BJ (cell line): ENCODE data around the gene C2orf68. TPM values are rescaled to one million over a fixed set of nuclear protein-coding genes. Genes with fewer than 3 reads are reported as not detected.

Experiments used
- CTCF ChIA-PET: fragments of 350-600 bp; formaldehyde crosslinking; extraction: SDS; loops from one replicate; lab custom pipeline; 2021; ENCODE audit warnings: antibody characterized with exemption, inconsistent platforms; lab: Yijun Ruan, JAX
- POLR2A ChIA-PET: fragments of 300-600 bp; sonication (Branson Sonifier 250); formaldehyde crosslinking; extraction: SDS; loops from one replicate; lab custom pipeline; 2021; ENCODE audit warnings: antibody characterized with exemption; lab: Charles Lee
- DNase-seq: peaks from one replicate; pipeline ENCODE4 v3.0.0-alpha.2; 2011; ENCODE audit warnings: low read depth
- H3K27me3 ChIP-seq: 2 replicates; pipeline ENCODE4 v1.6.0; 2011; ENCODE audit warnings: low read length; ENCODE audit not compliant: control insufficient read depth, insufficient read depth
- H3K36me3 ChIP-seq: 2 replicates; pipeline ENCODE4 v1.5.1; 2011; ENCODE audit warnings: low read length; ENCODE audit not compliant: control insufficient read depth, insufficient read depth
- H3K4me3 ChIP-seq: 2 replicates; pipeline ENCODE4 v1.5.1; 2011; ENCODE audit warnings: low read depth, mild to moderate bottlenecking, control low read depth, low read length
- polyA plus RNA-seq: library from polyadenylated mRNA; depleted of rRNA; stranded (reverse); fragments of >200 nt; gene quantifications from 2 replicates; pipeline ENCODE4 v1.2.3, GENCODE V29; 2011
- TF ChIP-seq, protein P1 (sequence below): IDR thresholded peaks from 2 replicates; pipeline ENCODE4 v1.5.1; 2011; ENCODE audit warnings: low read depth, mild to moderate bottlenecking, control low read depth, inconsistent platforms, low read length, moderate library complexity; ENCODE audit not compliant: insufficient read depth

C2orf68 gene
- polyA plus RNA-seq, 1 experiment = 16.4 TPM

DNA sequence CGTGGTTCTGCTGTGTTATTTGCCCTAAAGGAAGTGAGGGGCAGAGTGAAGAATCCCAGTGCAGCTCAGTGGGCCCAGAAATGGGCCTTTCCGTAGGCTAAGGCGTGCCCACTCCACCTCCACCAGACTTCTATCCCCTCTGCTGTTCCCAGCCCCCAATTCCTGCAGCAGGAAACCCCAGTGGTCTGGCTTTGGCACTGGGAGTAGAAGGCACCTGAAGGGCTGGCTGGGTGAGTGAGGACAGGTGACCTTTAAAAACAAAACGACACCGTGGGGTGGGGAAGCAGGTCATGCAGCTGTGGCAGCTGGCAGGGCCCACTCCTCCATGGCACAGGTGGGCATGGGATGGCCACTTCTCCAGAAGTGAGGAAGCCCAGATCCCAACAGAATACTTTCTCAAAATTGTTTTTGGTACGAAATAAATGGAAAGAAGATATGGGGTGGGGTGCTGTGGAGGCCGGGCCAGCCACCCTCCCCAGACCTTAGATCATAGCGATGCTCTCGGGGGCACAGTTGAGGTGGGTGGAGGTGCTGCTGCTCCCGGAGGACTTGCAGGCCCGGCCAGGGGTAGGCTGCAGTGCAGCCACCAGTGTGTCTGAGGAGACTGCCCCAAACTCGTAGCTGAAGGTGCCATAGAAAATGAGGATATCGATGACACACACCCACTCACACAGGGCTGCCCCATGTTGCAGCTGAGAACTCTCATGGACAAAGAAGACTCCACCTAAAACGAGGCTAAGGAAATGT is 13.1 kb downstream of the C2orf68 start:
- Histone ChIP-seq H3K36me3 (peaks cover 17% of the 10 kb centered on the region), H3K4me3 (no peak overlapping the region), H3K27me3 (no peaks in the 10 kb centered on the region)
- ChIA-PET CTCF (no interaction called here), POLR2A (interaction anchor here (0.7 kb wide), 1 partner anchor 14 kb away, joined by 5 read pairs; the partner anchor contains the start of gene VAMP5)
- DNase-seq = no peak
- TF ChIP-seq, protein P1, sequence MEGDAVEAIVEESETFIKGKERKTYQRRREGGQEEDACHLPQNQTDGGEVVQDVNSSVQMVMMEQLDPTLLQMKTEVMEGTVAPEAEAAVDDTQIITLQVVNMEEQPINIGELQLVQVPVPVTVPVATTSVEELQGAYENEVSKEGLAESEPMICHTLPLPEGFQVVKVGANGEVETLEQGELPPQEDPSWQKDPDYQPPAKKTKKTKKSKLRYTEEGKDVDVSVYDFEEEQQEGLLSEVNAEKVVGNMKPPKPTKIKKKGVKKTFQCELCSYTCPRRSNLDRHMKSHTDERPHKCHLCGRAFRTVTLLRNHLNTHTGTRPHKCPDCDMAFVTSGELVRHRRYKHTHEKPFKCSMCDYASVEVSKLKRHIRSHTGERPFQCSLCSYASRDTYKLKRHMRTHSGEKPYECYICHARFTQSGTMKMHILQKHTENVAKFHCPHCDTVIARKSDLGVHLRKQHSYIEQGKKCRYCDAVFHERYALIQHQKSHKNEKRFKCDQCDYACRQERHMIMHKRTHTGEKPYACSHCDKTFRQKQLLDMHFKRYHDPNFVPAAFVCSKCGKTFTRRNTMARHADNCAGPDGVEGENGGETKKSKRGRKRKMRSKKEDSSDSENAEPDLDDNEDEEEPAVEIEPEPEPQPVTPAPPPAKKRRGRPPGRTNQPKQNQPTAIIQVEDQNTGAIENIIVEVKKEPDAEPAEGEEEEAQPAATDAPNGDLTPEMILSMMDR = no peak

DNA sequence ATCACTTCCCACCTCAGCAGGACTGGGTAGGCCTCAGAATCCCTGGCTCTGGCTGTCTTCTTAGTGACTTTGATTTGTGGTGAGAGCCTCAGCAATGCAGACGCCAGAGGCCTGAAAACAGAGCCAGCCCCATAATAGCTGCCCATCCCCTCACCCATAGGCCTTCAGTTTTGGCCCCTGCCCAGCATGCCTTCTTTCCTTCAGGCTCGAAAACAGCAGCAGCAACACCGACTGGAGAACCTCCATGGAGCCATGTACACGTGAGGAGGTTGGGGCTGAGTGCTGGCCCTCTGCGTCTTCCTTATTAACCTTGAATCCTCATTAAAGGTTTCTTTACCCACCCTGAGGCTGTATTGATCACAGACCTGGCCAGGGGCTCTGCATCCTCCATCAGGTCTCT is 14.6 kb downstream of the C2orf68 start:
- DNase-seq = no peak
- Histone ChIP-seq H3K36me3 (peaks cover 18% of the 10 kb centered on the region), H3K27me3 (no peaks in the 10 kb centered on the region), H3K4me3 (no peak overlapping the region)
- POLR2A ChIA-PET = no interaction called here
- CTCF ChIA-PET = interaction anchor here (1.1 to 1.5 kb wide), 2 partner anchors 37 to 177 kb away, joined by 3 to 4 read pairs; no protein-coding TSS in a partner anchor
- TF ChIP-seq, protein P1 = no peak

DNA sequence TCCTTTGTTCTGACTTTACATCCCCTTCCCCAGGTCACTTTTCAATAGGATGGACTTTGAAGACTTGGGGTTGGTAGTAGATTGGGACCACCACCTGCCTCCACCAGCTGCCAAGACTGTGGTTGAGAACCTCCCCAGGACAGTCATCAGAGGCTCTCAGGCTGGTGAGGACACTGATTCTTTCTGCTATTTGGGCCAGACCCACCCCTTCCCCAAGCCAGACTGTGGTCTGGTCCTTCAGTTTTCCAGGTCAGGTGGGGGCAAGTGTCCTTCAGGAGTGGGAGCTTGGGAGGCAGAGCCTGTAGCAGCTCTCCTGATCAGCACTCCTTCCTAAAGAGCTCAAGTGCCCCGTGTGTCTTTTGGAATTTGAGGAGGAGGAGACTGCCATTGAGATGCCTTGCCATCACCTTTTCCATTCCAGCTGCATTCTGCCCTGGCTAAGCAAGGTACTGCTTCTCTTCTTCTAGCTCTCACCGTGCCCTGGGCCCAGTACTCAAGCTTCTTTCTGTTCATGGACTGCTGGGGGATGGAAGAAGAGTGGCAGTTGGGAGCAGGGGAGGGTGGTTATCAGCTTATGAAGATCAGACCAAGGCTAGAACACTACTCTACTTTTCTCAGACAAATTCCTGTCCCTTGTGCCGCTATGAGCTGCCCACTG is 15.3 kb downstream of the C2orf68 start:
- H3K4me3 ChIP-seq = peak overlapping the region; percentile 95
- DNase-seq = no peak
- CTCF ChIA-PET = interaction anchor here (0.6 to 1.5 kb wide), 4 partner anchors 10 to 177 kb away, joined by 3 to 4 read pairs (median 3); no protein-coding TSS in a partner anchor
- TF ChIP-seq, protein P1 = no peak
- H3K36me3 ChIP-seq = peaks cover 18% of the 10 kb centered on the region
- POLR2A ChIA-PET = interaction anchor here (1.6 kb wide), 1 partner anchor 8 kb away, joined by 8 read pairs; no protein-coding TSS in a partner anchor
- H3K27me3 ChIP-seq = no peaks in the 10 kb centered on the region

DNA sequence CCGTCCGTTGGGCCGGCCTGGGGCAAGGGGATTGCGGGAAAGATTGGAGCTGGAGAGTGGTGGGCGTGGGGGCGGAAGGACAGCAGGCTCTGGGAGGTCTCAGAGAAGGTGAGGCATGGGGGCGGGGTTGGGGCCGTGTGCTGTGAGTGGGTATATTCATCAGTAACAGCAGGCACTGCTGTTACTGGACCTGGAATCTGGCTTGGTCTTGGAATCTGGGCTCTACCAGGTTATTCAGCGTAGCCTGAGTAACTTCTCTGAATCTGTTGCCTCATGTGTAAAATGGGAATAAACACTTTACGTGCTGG is 15.9 kb downstream of the C2orf68 start:
- H3K36me3 ChIP-seq = peaks cover 18% of the 10 kb centered on the region
- H3K4me3 ChIP-seq = peak overlapping the region; percentile 95
- no peak for DNase-seq
- TF ChIP-seq, protein P1 = no peak
- no peaks in the 10 kb centered on the region for H3K27me3 ChIP-seq
- CTCF ChIA-PET = interaction anchor here (0.6 to 1.5 kb wide), 4 partner anchors 9 to 176 kb away, joined by 3 to 4 read pairs (median 3); no protein-coding TSS in a partner anchor
- POLR2A ChIA-PET = interaction anchor here (0.6 to 1.6 kb wide), 2 partner anchors 9 to 14 kb away, joined by 8 to 11 read pairs; no protein-coding TSS in a partner anchor

DNA sequence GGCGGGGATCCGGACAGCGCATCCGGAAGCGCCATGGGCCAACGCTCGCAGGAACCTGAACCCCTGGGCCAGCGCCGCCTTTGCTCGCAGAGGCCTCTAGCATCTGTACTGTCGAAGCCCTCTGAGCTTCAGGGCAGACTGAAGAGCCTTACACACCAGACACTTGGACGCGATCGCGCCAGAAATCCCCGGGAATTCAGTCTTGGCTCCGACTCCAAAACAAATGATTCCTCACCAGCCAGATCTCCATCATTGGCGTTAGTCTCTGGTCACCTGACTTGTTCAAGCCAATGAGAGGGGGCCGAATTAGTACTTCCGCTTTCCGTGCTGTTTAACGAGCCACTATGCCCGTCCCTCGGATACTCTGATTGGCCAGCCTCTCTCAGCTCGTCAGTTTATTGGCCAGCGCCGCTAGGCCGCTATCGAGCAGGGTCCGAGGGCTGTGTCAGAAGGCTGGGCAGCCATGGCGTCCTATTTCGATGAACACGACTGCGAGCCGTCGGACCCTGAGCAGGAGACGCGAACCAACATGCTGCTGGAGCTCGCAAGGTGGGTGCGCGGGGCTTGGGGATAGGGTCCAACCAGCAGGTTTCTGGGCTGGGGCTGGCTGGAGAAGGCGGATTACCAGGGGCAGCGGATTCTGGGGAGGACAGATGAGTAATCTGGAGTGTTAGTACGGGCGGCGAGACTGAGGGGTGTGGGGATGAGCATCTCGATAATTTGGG is 16.4 kb downstream of the C2orf68 start, which contains the start of gene RNF181:
Gene RNF181, plus strand, starts transcription at position 445 of the 725 bp plus-strand sequence. Its CDS starts 19 bp downstream, at position 464.
- TF ChIP-seq, protein P1 = no peak
- Histone ChIP-seq H3K4me3 (peak within 1 kb of the TSS; percentile 95), H3K27me3 (no peaks in the 10 kb centered on the region), H3K36me3 (peaks cover 18% of the 10 kb centered on the region)
- POLR2A ChIA-PET = interaction anchor here (0.6 to 1.6 kb wide), 3 partner anchors 9 to 130 kb away, joined by 3 to 11 read pairs (median 8); no protein-coding TSS in a partner anchor
- DNase-seq = peak; percentile 97
- CTCF ChIA-PET = interaction anchor here (0.8 to 1.7 kb wide), 3 partner anchors 10 to 58 kb away, joined by 3 to 8 read pairs (median 4); no protein-coding TSS in a partner anchor
